Body of pancreas (tissue), 4 donors: ENCODE results near the gene PCDHB10. TPM values are rescaled to one million over a fixed set of nuclear protein-coding genes. Genes with fewer than 3 reads are reported as not detected.
"Not testable (repeated sequence)": the region's sequence is repeated elsewhere in the genome, so short reads cannot be mapped to it uniquely, and the experiment has no call there.

Experiments used
- ATAC-seq: fragments of 150-250 bp; one replicate; pipeline ENCODE4 v1.9.1; 2016
- DNase-seq, 4 donors: peaks; one replicate each; pipeline ENCODE4 v3.0.0-alpha.2; 2019
- H3K27ac ChIP-seq, 4 donors: fragments of 200-600 bp; sonication (generic); 1 replicate in 3 of 4; 2 replicates in 1 of 4; pipeline versions ENCODE4 v1.5.1 to v1.6.1; 2016 to 2019; ENCODE audit warnings: mild to moderate bottlenecking in 1 of 4, mixed read lengths in 1 of 4, moderate library complexity in 1 of 4
- H3K27me3 ChIP-seq, 2 donors: fragments of 200-600 bp; sonication (generic); one replicate each; pipeline ENCODE4 v1.6.0; 2016; ENCODE audit warnings: mild to moderate bottlenecking in 1 of 2
- H3K36me3 ChIP-seq, 2 donors: fragments of 200-600 bp; sonication (generic); replicated peaks in 1 of 2; 2 replicates each; pipeline ENCODE4 v1.5.1; 2016; ENCODE audit warnings: low read depth in 2 of 2; ENCODE audit not compliant: insufficient read depth in 1 of 2
- H3K4me1 ChIP-seq: fragments of 200-600 bp; sonication (generic); one replicate; pipeline ENCODE4 v1.6.0; 2016
- H3K4me3 ChIP-seq, 2 donors: fragments of 200-600 bp; sonication (generic); 1 replicate in 1 of 2; 2 replicates in 1 of 2; pipeline ENCODE4 v1.5.1; 2016 to 2019
- H3K9me3 ChIP-seq, 3 donors: fragments of 200-600 bp; sonication (generic); 1 replicate in 2 of 3; 2 replicates in 1 of 3; pipeline ENCODE4 v1.5.1; 2016
- POLR2A ChIP-seq, 3 donors: fragments of 450-650 bp; IDR thresholded peaks; one replicate each; pipeline ENCODE4 v1.6.1; 2016; ENCODE audit warnings: antibody characterized with exemption in 3 of 3, mild to moderate bottlenecking in 2 of 3
- WGBS, 2 donors: methylation state at CpG; one replicate each; pipeline ENCODE4 v1.1.5; 2017; 5-methylcytosine and 5-hydroxymethylcytosine counted together
- intact Hi-C: fragments of 100-400 bp; cut with DNase I; formaldehyde crosslinking; loops from one replicate; pipeline ENCODE4 v1.15.1; 2023
- total RNA-seq, 2 donors: library from RNA; depleted of rRNA; stranded (reverse); fragments of >200 nt; gene quantifications; one replicate each; pipeline ENCODE4 v1.1.0, GENCODE V29; 2016
- TF ChIP-seq, protein P1 (sequence below), 7 experiments: fragments of 450-650 bp in 4 of 7; fragments of 200-600 bp in 3 of 7; sonication (generic) in 3 of 7; IDR thresholded peaks; one replicate each; pipeline ENCODE4 v1.5.1; 2016 to 2019; ENCODE audit warnings: antibody characterized with exemption in 7 of 7

Gene PCDHB10
- total RNA-seq, 2 donors from 2014 or later = 1.3 to 2.3 TPM

- no peaks in the 10 kb centered on the region for H3K4me1 ChIP-seq
- 18 to 39% methylated on average over 21 of the region's 21 CpGs for WGBS, 2 donors
- TF ChIP-seq POLR2A (IDR thresholded peaks at IDR 0.05) = no peak
- intact Hi-C loops = no loop called here
- ATAC-seq (no peak), DNase-seq (no peak)
- no peaks in the 10 kb centered on the region for H3K36me3 ChIP-seq
- H3K27ac ChIP-seq = no peak overlapping the region
- no peak overlapping the region for H3K4me3 ChIP-seq
- peaks cover 0 to 41% (median 1%) of the 10 kb centered on the region in 3 donors for H3K9me3 ChIP-seq
- H3K27me3 ChIP-seq = no peaks in the 10 kb centered on the region
Observed at GRCh38 chr5:141155540-141156374, 36.4 kb upstream of the PCDHB10 start.

GRCh38 chr5:141157356-141157755, 34.8 kb upstream of the PCDHB10 start:
- H3K27me3 ChIP-seq, DNase-seq, ATAC-seq, H3K4me1 ChIP-seq, intact Hi-C loops, H3K4me3 ChIP-seq, H3K27ac ChIP-seq, H3K36me3 ChIP-seq: not testable (repeated sequence)
- H3K9me3 ChIP-seq = peaks cover 0 to 25% (median 0%) of the 10 kb centered on the region in 3 donors
- WGBS, 2 donors = 29% methylated on average over 4 to 32 of the region's 38 CpGs

GRCh38 chr5:141157901-141158300, 34.3 kb upstream of the PCDHB10 start:
- H3K27me3 ChIP-seq, DNase-seq, H3K4me1 ChIP-seq, H3K36me3 ChIP-seq, intact Hi-C loops, H3K4me3 ChIP-seq, ATAC-seq, H3K27ac ChIP-seq: not testable (repeated sequence)
- 21 to 73% methylated on average over 3 to 22 of the region's 28 CpGs for WGBS, 2 donors
- peaks cover 0 to 24% (median 0%) of the 10 kb centered on the region in 3 donors for H3K9me3 ChIP-seq

GRCh38 chr5:141172381-141173204, 19.6 kb upstream of the PCDHB10 start, which contains the start of gene PCDHB7:
Gene PCDHB7, plus strand, starts transcription at chr5:141172644. Its CDS starts 192 bp downstream, at chr5:141172836.
- Histone ChIP-seq H3K27ac (no peak within 1 kb of the TSS), H3K4me1 (no peaks in the 10 kb centered on the region), H3K4me3 (no peak within 1 kb of the TSS), H3K36me3 (no peaks in the 10 kb centered on the region), H3K27me3 (peaks cover 0 to 4% of the 10 kb centered on the region in 2 donors), H3K9me3 (peaks cover 0 to 33% (median 10%) of the 10 kb centered on the region in 3 donors)
- 17 to 35% methylated on average over 20 of the region's 20 CpGs for WGBS, 2 donors
- no peak for DNase-seq
- no peak for ATAC-seq
- TF ChIP-seq, protein P1, sequence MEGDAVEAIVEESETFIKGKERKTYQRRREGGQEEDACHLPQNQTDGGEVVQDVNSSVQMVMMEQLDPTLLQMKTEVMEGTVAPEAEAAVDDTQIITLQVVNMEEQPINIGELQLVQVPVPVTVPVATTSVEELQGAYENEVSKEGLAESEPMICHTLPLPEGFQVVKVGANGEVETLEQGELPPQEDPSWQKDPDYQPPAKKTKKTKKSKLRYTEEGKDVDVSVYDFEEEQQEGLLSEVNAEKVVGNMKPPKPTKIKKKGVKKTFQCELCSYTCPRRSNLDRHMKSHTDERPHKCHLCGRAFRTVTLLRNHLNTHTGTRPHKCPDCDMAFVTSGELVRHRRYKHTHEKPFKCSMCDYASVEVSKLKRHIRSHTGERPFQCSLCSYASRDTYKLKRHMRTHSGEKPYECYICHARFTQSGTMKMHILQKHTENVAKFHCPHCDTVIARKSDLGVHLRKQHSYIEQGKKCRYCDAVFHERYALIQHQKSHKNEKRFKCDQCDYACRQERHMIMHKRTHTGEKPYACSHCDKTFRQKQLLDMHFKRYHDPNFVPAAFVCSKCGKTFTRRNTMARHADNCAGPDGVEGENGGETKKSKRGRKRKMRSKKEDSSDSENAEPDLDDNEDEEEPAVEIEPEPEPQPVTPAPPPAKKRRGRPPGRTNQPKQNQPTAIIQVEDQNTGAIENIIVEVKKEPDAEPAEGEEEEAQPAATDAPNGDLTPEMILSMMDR (IDR thresholded peaks at IDR 0.05) = peak in 3 of 7 experiments; percentile 13 to 29 (median 15)
- no peak for TF ChIP-seq POLR2A (IDR thresholded peaks at IDR 0.05)
- intact Hi-C loops = no loop called here

- ATAC-seq, H3K4me3 ChIP-seq: not testable (repeated sequence)
Observed at GRCh38 chr5:141174291-141175104, 17.7 kb upstream of the PCDHB10 start.

DNA sequence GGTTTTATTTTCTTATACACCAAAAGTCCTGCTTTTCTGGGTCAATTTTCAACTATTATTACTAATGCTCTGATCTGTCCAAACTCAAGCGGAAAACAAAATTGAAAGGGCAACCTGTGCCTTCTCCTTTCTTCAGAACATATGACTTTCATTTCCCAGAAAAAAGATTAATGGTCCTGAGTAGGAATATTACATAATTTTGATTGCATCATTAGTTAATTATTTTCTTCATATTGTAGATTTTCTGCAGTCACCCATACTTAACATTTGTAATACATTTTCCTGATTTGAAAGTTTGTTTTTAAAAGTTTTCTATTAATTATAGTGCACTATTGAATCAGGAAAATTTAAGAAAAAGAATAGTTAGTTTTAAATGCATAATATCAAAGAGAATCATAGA, 16.2 kb upstream of the PCDHB10 start:
- DNase-seq (no peak), ATAC-seq (no peak)
- Histone ChIP-seq H3K27me3 (peaks cover 0 to 4% of the 10 kb centered on the region in 2 donors), H3K36me3 (no peaks in the 10 kb centered on the region), H3K4me1 (no peaks in the 10 kb centered on the region), H3K4me3 (peak overlapping the region in 1 of 2 donors; percentile 7), H3K27ac (no peak overlapping the region), H3K9me3 (peaks cover 0 to 49% (median 10%) of the 10 kb centered on the region in 3 donors)
- WGBS, 2 donors = 35 to 62% methylated on average over 1 of the region's 1 CpG
- TF ChIP-seq POLR2A (IDR thresholded peaks at IDR 0.05) = no peak
- TF ChIP-seq, protein P1 (IDR thresholded peaks at IDR 0.05) = no peak
- intact Hi-C loops = no loop called here

More at GRCh38 chr5:141174291-141175104, 17.7 kb upstream of the PCDHB10 start:
- H3K4me1 ChIP-seq, intact Hi-C loops, H3K36me3 ChIP-seq, H3K27me3 ChIP-seq, H3K27ac ChIP-seq, DNase-seq: not testable (repeated sequence)
- 30 to 42% methylated on average over 45 to 79 of the region's 79 CpGs for whole genome bisulfite sequencing, 2 donors
- peaks cover 0 to 48% (median 10%) of the 10 kb centered on the region in 3 donors for H3K9me3 ChIP-seq
